Erythroblast (primary cell): ENCODE results near the gene NUP210.

ENCODE experiments used
- GATA1 ChIP-seq: IDR thresholded peaks from 2 replicates; pipeline ENCODE4 v1.6.1; 2011; ENCODE audit warnings: low read depth, mild to moderate bottlenecking, control low read depth, low read length, moderate library complexity
- POLR2A ChIP-seq: IDR thresholded peaks from 2 replicates; pipeline ENCODE4 v1.6.1; 2011; ENCODE audit warnings: mild to moderate bottlenecking, low read length

- TF ChIP-seq POLR2A: no peak
- no peak for TF ChIP-seq GATA1
Measured at GRCh38 chr3:13463618-13464400, 43.7 kb upstream of the NUP210 start.
